Heart right ventricle (tissue), 16 donors: ENCODE results near the gene SBF2. TPM values are rescaled to one million over a fixed set of nuclear protein-coding genes. Genes with fewer than 3 reads are reported as not detected.
A peak's percentile ranks its signal among the peaks of the same experiment; 100 is the strongest.
"Not testable (repeated sequence)": the region's sequence is repeated elsewhere in the genome, so short reads cannot be mapped to it uniquely, and the experiment has no call there.

Source experiments
- ATAC-seq, 8 donors: fragments of 200-7000 bp; cut with Tn5 transposase; one replicate each; pipeline ENCODE4 v1.9.1; 2020; ENCODE audit warnings: mild to moderate bottlenecking in 8 of 8, moderate library complexity in 8 of 8, moderate number of reproducible peaks in 1 of 8
- DNase-seq, 2 donors: peaks; one replicate each; pipeline ENCODE4 v3.0.0-alpha.2; 2020
- H3K27ac ChIP-seq, 10 donors: fragments of 200-600 bp; sonication (generic) in 2 of 10; one replicate each; pipeline versions ENCODE4 v1.5.0 to v1.8.0; 2020 to 2022; ENCODE audit warnings: mild to moderate bottlenecking in 3 of 10
- H3K27me3 ChIP-seq, 7 donors: fragments of 200-600 bp; one replicate each; pipeline ENCODE4 v1.8.0; 2021 to 2022; ENCODE audit warnings: mild to moderate bottlenecking in 2 of 7
- H3K36me3 ChIP-seq, 9 donors: fragments of 200-600 bp; sonication (generic) in 1 of 9; one replicate each; pipeline versions ENCODE4 v1.5.0 to v1.8.0; 2020 to 2022; ENCODE audit warnings: mild to moderate bottlenecking in 2 of 9
- H3K4me1 ChIP-seq, 9 donors: fragments of 200-600 bp; sonication (generic) in 1 of 9; one replicate each; pipeline versions ENCODE4 v1.5.0 to v1.8.0; 2020 to 2022; ENCODE audit warnings: mild to moderate bottlenecking in 4 of 9
- H3K4me3 ChIP-seq, 10 donors: fragments of 200-600 bp; sonication (generic) in 2 of 10; one replicate each; pipeline versions ENCODE4 v1.5.0 to v1.8.0; 2020 to 2022; ENCODE audit warnings: mild to moderate bottlenecking in 7 of 10, moderate library complexity in 2 of 10
- H3K9me3 ChIP-seq, 11 donors: fragments of 200-600 bp in 10 of 11; sonication (generic) in 2 of 11; one replicate each; pipeline versions ENCODE4 v1.5.0 to v1.8.0; 2013 to 2022; ENCODE audit warnings: mild to moderate bottlenecking in 2 of 11, control low read depth in 1 of 11, moderate library complexity in 1 of 11
- CTCF ChIP-seq, 9 donors: fragments of 200-600 bp; sonication (generic) in 2 of 9; IDR thresholded peaks; one replicate each; pipeline versions ENCODE4 v1.5.0 to v1.8.0; 2021 to 2022; ENCODE audit warnings: antibody characterized with exemption in 9 of 9, mild to moderate bottlenecking in 5 of 9, moderate library complexity in 1 of 9
- WGBS, 2 donors: extraction: QIAGEN DNeasy Blood & Tissue Kit; methylation state at CpG; one replicate each; pipeline ENCODE4 v1.1.7; 2013; ENCODE audit warnings: inconsistent platforms in 1 of 2; 5-methylcytosine and 5-hydroxymethylcytosine counted together
- intact Hi-C, 10 donors: fragments of 100-400 bp; cut with DNase I; formaldehyde crosslinking; loops; one replicate each; pipeline versions ENCODE4 v1.11.1 to v1.14.2; 2022
- polyA plus RNA-seq, 2 donors: library from polyadenylated mRNA; stranded (reverse); fragments of 200-250 nt; gene quantifications; one replicate each; pipeline ENCODE4 v1.2.3, GENCODE V29; 2013
- total RNA-seq, 10 donors: library from RNA; stranded (reverse); fragmentation: NEBNext Ultra II Directional in 3 of 10; extraction: Animal tissue kit (Norgen Biotek cat#: 25700) in 3 of 10; gene quantifications; one replicate each; pipeline versions ENCODE4 v1.2.1 to v1.2.4, GENCODE V29; 2021 to 2023
- donor health status: Arrhythmogenic right ventricular cardiomyopathy.
- donor health status: ischemic (EF 13 %, LVEDD 7.1; RV severe dilation, severe dysfunction).
- donor health status: healthy with polysubstance abuse.
- donor health status: DM: no; HTN: yes; CAD: no.
- donor health status: DM: no; HTN: no; CAD: no.
- donor health status: ischemic (EF 25% LVEDD 6.9; RV normal size, moderate dysfunction).
- donor health status: ischemic (EF 25% LVEDD 5.7; RV mildly dilated, moderate dysfunction).
- donor health status: healthy.
- donor health status: DM: yes; HTN: yes; CAD: no.
- donor health status: Ischemic cardiomyopathy.
- donor health status: ischemic (EF 35%, LVEDD 5.7; RV mildly dilated, moderate dysfunction).
- donor health status: nonischemic (EF 11% LVEDD 7.7; RV severe dilation, severe dysfunction).
- donor health status: DM: yes; HTN: yes; CAD: no.
- donor health status: PGD.
- donor health status: ischemic (EF 29% LVEDD 5.4; RV normal size, mild dysfunction).
- donor health status: nonischemic (EF 23%, LVEDD 6.1; RV moderate dilation, normal function).

The SBF2 gene
- total and polyA plus RNA-seq, 12 donors: 8.9 to 27.1 (median 21.2) TPM

DNA sequence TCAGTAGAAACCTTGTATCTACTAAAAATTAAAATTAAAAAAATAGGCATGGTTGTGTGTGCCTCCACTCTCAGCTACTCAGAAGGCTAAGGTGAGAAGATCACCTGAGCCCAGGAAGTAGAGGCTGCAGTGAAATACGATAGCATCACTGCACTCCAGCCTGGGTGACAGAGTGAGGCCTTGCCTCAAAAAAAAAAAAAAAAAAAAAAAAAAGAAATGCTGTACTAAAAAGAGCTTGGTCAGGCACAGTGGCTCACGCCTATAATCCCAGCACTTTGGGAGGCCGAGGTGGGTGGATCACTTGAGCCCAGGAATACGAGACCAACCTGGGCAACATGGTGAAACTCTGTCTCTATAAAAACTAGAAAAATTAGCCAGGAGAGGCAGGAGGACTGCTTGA, 36.5 kb downstream of the SBF2 start:
- H3K4me3 ChIP-seq: no peak overlapping the region
- WGBS, 2 donors: 79 to 97% methylated on average over 4 of the region's 4 CpGs
- intact Hi-C loops: no loop called here
- no peak for TF ChIP-seq CTCF (IDR thresholded peaks at IDR 0.05)
- no peaks in the 10 kb centered on the region for H3K36me3 ChIP-seq
- H3K27ac ChIP-seq: no peak overlapping the region
- no peak for ATAC-seq
- DNase-seq: no peak
- H3K9me3 ChIP-seq: no peaks in the 10 kb centered on the region
- no peaks in the 10 kb centered on the region for H3K27me3 ChIP-seq
- peaks cover 0 to 16% (median 5%) of the 10 kb centered on the region in 9 donors for H3K4me1 ChIP-seq

DNA sequence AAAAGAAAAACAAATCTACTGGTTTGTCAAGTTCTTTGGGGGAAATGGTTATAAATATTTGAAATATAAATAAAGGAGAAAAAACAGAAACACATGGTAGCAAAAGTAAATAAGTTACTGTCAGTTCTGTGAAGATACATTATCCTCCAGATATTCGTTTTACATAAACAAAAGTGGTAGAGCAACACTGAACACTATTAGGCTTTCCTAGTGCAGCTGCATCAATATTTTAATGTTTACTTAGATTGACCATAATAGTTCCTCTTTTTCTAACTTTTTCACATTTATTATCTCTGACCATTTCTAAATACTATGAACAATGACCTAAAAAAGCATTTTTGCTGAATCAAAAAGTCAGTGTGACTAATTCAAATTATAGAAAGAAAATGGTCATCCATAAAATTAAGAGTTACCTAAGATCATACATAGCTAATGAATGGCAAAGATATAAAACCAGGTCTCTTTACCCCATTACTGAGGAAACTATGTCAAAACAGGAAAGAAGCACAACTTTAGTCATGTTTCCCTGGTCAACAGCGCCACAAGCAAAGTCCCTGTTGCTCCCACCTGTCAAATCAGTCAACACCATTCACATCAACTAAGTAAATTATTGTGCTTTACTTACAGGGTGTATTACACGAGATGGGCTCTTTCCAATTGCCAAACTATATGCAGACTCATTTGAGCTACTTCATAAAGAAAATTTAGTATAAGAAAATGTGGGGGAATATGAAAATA, 38.5 kb downstream of the SBF2 start:
- no peaks in the 10 kb centered on the region for H3K9me3 ChIP-seq
- intact Hi-C loops: no loop called here
- no peak overlapping the region for H3K4me3 ChIP-seq
- H3K27me3 ChIP-seq: no peaks in the 10 kb centered on the region
- peaks cover 0 to 16% (median 5%) of the 10 kb centered on the region in 9 donors for H3K4me1 ChIP-seq
- no peak for ATAC-seq
- H3K27ac ChIP-seq: peak overlapping the region in 1 of 10 donors; percentile 3
- no peaks in the 10 kb centered on the region for H3K36me3 ChIP-seq
- DNase-seq: no peak
- WGBS, 2 donors: 80 to 82% methylated on average over 3 of the region's 3 CpGs
- TF ChIP-seq CTCF (IDR thresholded peaks at IDR 0.05): no peak

GRCh38 chr11:10249448-10250131, 44.4 kb downstream of the SBF2 start:
- DNase-seq, H3K27ac ChIP-seq, H3K4me1 ChIP-seq, H3K36me3 ChIP-seq, ATAC-seq, intact Hi-C loops, H3K9me3 ChIP-seq, H3K27me3 ChIP-seq, H3K4me3 ChIP-seq: not testable (repeated sequence)
- WGBS, 2 donors: 98 to 99% methylated on average over 2 of the region's 2 CpGs

DNA sequence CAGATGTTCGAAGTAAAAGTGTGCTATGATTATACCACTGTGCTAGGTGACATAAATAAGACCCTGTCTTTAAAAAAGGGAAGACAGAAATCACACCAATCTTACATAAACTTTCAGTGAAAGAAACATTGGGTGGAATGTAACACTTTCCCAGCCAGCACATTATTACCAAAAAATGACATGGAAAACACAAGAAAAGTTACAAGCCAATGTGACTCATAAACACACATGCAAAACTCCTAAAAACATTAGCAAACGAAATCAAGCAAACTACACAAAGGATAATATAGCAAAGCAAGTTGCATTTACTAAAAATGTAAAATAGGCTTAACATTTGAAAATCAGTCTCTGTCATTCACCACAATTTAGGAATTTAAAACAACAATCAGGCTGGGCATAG, 47.0 kb downstream of the SBF2 start:
- DNase-seq: no peak
- H3K9me3 ChIP-seq: peaks cover 0 to 9% (median 0%) of the 10 kb centered on the region in 11 donors
- H3K27ac ChIP-seq: no peak overlapping the region
- H3K36me3 ChIP-seq: no peaks in the 10 kb centered on the region
- H3K4me1 ChIP-seq: peaks cover 0 to 6% (median 0%) of the 10 kb centered on the region in 9 donors
- 85 to 91% methylated on average over 2 of the region's 2 CpGs for WGBS, 2 donors
- no peak overlapping the region for H3K4me3 ChIP-seq
- TF ChIP-seq CTCF (IDR thresholded peaks at IDR 0.05): no peak
- no peaks in the 10 kb centered on the region for H3K27me3 ChIP-seq
- intact Hi-C loops: no loop called here
- ATAC-seq: no peak
